ENCODE results near the gene TJAP1.

Gene TJAP1

DNA sequence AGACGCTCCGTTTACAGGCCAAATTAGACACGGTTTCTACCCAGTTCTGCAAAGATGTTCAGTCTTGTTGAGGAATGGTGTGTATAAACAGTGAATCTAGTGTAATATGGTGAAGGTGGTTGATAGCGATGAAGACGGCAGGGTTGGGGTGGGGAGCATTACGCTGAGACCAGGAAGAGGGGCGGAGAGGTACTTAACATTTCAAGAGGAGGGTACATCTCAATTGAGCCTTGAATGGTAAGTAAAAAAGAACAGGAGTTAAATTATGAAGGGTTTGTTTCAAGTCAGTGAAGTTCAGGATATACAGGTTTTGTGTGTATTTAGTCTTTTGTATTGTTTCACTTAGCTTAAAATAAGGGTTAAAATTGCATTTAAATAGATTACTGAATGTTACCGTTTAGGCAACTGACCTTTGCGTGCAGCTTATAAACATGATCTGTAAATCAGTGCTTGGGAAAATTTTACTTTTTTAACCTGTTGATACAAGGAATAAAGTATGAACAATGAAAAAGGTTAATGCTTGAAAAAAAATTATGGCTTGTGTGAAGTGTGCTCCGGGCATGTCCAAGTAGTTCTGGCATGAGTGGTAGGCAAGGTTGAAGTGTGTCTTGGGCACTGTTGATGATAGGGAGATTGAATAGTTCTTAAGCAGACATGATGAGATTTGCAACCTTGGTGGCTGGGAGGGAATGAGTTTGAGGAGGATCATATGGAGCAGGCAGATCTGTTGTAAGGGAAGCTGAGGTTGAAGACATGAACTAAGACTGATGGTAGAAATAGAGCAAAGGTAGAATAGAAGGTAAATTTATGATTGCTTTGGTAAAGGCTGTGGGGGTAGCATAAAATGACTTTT, 40.4 kb downstream of the TJAP1 start:
- peaks cover 9% of the 10 kb centered on the region for H3K4me1 ChIP-seq (ENCODE audit: control insufficient read depth, insufficient read depth, low read depth, low read length)
- DNase-seq: no peak
- 17% methylated on average over 10 of the region's 10 CpGs for WGBS
- no peak overlapping the region for H4K91ac ChIP-seq (ENCODE audit: low read length)
- H3K9me3 ChIP-seq (ENCODE audit: control insufficient read depth, low read length): no peaks in the 10 kb centered on the region
- H3K14ac ChIP-seq (ENCODE audit: low read length in 2 of 2): no peak overlapping the region
- H4K8ac ChIP-seq (ENCODE audit: low read length): peak overlapping the region; percentile 71
- H3K9ac ChIP-seq (ENCODE audit: low read length): peak overlapping the region; percentile 100
- H3K23ac ChIP-seq (ENCODE audit: low read length in 2 of 2): peak overlapping the region in 1 of 2 experiments; percentile 70
- H3K79me1 ChIP-seq (replicated peaks; ENCODE audit: low read length, poor library complexity, severe bottlenecking): peaks cover 23% of the 10 kb centered on the region
- H3K27me3 ChIP-seq (ENCODE audit: control insufficient read depth in 1 of 2, insufficient read depth in 1 of 2, low read length in 2 of 2): no peaks in the 10 kb centered on the region
- no peak overlapping the region for H2BK12ac ChIP-seq (ENCODE audit: low read length in 2 of 2)
- no peak overlapping the region for H2BK5ac ChIP-seq (ENCODE audit: low read depth, low read length, poor library complexity, severe bottlenecking)
- H3K4ac ChIP-seq (ENCODE audit: low read depth in 1 of 2, low read length in 2 of 2): peak overlapping the region; percentile 2 to 57
- peak overlapping the region; percentile 68 to 100 for H3K4me3 ChIP-seq (ENCODE audit: insufficient read depth in 1 of 2, low read depth in 1 of 2, low read length in 2 of 2)
- H2BK15ac ChIP-seq (ENCODE audit: low read depth, poor library complexity, severe bottlenecking): no peak overlapping the region
- peak overlapping the region; percentile 62 for H3K4me2 ChIP-seq (ENCODE audit: low read length, poor library complexity, severe bottlenecking)
- H3K27ac ChIP-seq (ENCODE audit: low read length, poor library complexity, severe bottlenecking): no peak overlapping the region
- peaks cover 50 to 66% of the 10 kb centered on the region in 2 experiments for H3K36me3 ChIP-seq (ENCODE audit: control insufficient read depth in 1 of 2, insufficient read depth in 2 of 2, low read depth in 1 of 2, low read length in 2 of 2)
- no peak overlapping the region for H2BK120ac ChIP-seq (ENCODE audit: low read depth, low read length)
- H3K18ac ChIP-seq (ENCODE audit: low read depth in 1 of 2, low read length in 2 of 2): peak overlapping the region; percentile 16 to 26
- H2AK5ac ChIP-seq (ENCODE audit: low read length, severe bottlenecking): peak overlapping the region; percentile 32
- H2AFZ ChIP-seq (ENCODE audit: low read depth, low read length): peak overlapping the region; percentile 15

DNA sequence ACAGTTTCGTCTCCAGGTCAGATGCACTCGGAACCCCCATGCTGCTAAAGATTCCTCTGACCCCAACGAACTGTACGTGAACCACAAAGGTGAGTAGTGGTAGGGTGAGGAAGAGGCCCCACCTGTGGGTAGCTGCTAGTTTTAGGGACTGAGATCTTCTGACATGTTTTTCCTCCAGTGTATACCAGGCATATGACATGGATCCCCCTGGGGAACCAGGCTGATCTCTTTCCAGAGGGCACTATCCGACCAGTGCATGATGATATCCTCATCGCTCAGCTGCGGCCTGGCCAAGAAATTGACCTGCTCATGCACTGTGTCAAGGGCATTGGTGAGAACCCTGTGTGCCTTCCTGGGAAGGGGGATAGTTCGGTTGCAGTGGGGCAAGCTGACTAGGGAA, 42.7 kb downstream of the TJAP1 start:
- Histone ChIP-seq H3K9ac (ENCODE audit: low read length) (peak overlapping the region; percentile 5), H2BK120ac (ENCODE audit: low read depth, low read length) (no peak overlapping the region), H3K36me3 (ENCODE audit: control insufficient read depth in 1 of 2, insufficient read depth in 2 of 2, low read depth in 1 of 2, low read length in 2 of 2) (peaks cover 54 to 66% of the 10 kb centered on the region in 2 experiments), H3K4me3 (ENCODE audit: insufficient read depth in 1 of 2, low read depth in 1 of 2, low read length in 2 of 2) (no peak overlapping the region), H2AFZ (ENCODE audit: low read depth, low read length) (no peak overlapping the region), H3K14ac (ENCODE audit: low read length in 2 of 2) (no peak overlapping the region), H3K4me2 (ENCODE audit: low read length, poor library complexity, severe bottlenecking) (no peak overlapping the region), H3K4ac (ENCODE audit: low read depth in 1 of 2, low read length in 2 of 2) (no peak overlapping the region), H2BK12ac (ENCODE audit: low read length in 2 of 2) (no peak overlapping the region), H2AK5ac (ENCODE audit: low read length, severe bottlenecking) (no peak overlapping the region), H3K18ac (ENCODE audit: low read depth in 1 of 2, low read length in 2 of 2) (no peak overlapping the region), H2BK5ac (ENCODE audit: low read depth, low read length, poor library complexity, severe bottlenecking) (no peak overlapping the region), H3K79me1 (replicated peaks; ENCODE audit: low read length, poor library complexity, severe bottlenecking) (peaks cover 23% of the 10 kb centered on the region), H2BK15ac (ENCODE audit: low read depth, poor library complexity, severe bottlenecking) (no peak overlapping the region), H4K8ac (ENCODE audit: low read length) (no peak overlapping the region), H3K27me3 (ENCODE audit: control insufficient read depth in 1 of 2, insufficient read depth in 1 of 2, low read length in 2 of 2) (no peaks in the 10 kb centered on the region), H3K4me1 (ENCODE audit: control insufficient read depth, insufficient read depth, low read depth, low read length) (peaks cover 8% of the 10 kb centered on the region), H3K27ac (ENCODE audit: low read length, poor library complexity, severe bottlenecking) (no peak overlapping the region), H3K9me3 (ENCODE audit: control insufficient read depth, low read length) (no peaks in the 10 kb centered on the region), H4K91ac (ENCODE audit: low read length) (no peak overlapping the region), H3K23ac (ENCODE audit: low read length in 2 of 2) (no peak overlapping the region)
- WGBS: 95% methylated on average over 8 of the region's 8 CpGs
- no peak for DNase-seq

- Histone ChIP-seq H3K4me2 (ENCODE audit: low read length, poor library complexity, severe bottlenecking) (no peak overlapping the region), H3K9me3 (ENCODE audit: control insufficient read depth, low read length) (no peaks in the 10 kb centered on the region), H3K27me3 (ENCODE audit: control insufficient read depth in 1 of 2, insufficient read depth in 1 of 2, low read length in 2 of 2) (no peaks in the 10 kb centered on the region), H2AFZ (ENCODE audit: low read depth, low read length) (no peak overlapping the region), H3K79me1 (replicated peaks; ENCODE audit: low read length, poor library complexity, severe bottlenecking) (peaks cover 23% of the 10 kb centered on the region), H2BK5ac (ENCODE audit: low read depth, low read length, poor library complexity, severe bottlenecking) (no peak overlapping the region), H3K4ac (ENCODE audit: low read depth in 1 of 2, low read length in 2 of 2) (no peak overlapping the region), H3K23ac (ENCODE audit: low read length in 2 of 2) (no peak overlapping the region), H3K18ac (ENCODE audit: low read depth in 1 of 2, low read length in 2 of 2) (no peak overlapping the region), H2BK120ac (ENCODE audit: low read depth, low read length) (no peak overlapping the region), H4K8ac (ENCODE audit: low read length) (no peak overlapping the region), H3K4me3 (ENCODE audit: insufficient read depth in 1 of 2, low read depth in 1 of 2, low read length in 2 of 2) (no peak overlapping the region), H2BK12ac (ENCODE audit: low read length in 2 of 2) (no peak overlapping the region), H3K36me3 (ENCODE audit: control insufficient read depth in 1 of 2, insufficient read depth in 2 of 2, low read depth in 1 of 2, low read length in 2 of 2) (peaks cover 63 to 76% of the 10 kb centered on the region in 2 experiments), H2AK5ac (ENCODE audit: low read length, severe bottlenecking) (no peak overlapping the region), H3K14ac (ENCODE audit: low read length in 2 of 2) (no peak overlapping the region), H4K91ac (ENCODE audit: low read length) (no peak overlapping the region), H3K27ac (ENCODE audit: low read length, poor library complexity, severe bottlenecking) (no peak overlapping the region), H2BK15ac (ENCODE audit: low read depth, poor library complexity, severe bottlenecking) (no peak overlapping the region), H3K9ac (ENCODE audit: low read length) (no peak overlapping the region), H3K4me1 (ENCODE audit: control insufficient read depth, insufficient read depth, low read depth, low read length) (no peaks in the 10 kb centered on the region)
- DNase-seq: no peak
- 95% methylated on average over 2 of the region's 2 CpGs for WGBS
Observed at GRCh38 chr6:43521836-43522235, 44.5 kb downstream of the TJAP1 start.

DNA sequence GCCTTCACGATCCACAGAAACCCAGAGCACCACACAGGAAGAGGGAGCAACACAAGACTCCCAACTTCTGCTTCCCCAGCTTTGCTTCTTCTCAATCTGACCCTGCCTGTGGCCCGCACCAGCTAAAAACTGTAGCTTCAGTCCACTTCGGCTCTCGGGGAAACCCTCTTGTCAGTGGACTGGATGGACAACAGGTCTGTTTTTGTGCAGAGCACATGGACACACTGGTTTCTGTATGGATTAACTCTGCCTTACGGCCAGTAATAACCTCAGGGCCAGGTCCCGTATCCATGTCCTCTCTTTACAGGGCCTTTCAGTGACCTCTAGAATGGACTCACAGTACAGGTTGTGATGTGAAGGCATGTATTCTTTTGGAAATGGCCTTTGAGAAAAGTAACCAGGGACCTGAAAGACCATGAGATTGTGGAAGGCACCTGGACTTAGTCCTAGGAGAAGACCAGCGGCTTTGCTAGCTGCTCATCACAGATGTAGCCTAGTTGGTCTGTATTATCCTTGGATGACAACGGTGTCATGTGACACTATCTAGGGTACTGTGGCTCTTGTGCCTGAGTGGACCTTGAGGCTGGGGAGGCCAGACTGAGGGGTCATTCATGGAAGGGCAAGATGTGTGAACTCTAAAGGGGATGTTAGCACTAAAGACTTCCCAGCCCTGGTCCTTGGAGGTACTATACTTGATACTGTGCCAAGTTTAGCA, 45.3 kb downstream of the TJAP1 start:
- Histone ChIP-seq H3K79me1 (replicated peaks; ENCODE audit: low read length, poor library complexity, severe bottlenecking) (peaks cover 25% of the 10 kb centered on the region), H2BK15ac (ENCODE audit: low read depth, poor library complexity, severe bottlenecking) (no peak overlapping the region), H3K4ac (ENCODE audit: low read depth in 1 of 2, low read length in 2 of 2) (no peak overlapping the region), H2BK120ac (ENCODE audit: low read depth, low read length) (no peak overlapping the region), H3K9me3 (ENCODE audit: control insufficient read depth, low read length) (no peaks in the 10 kb centered on the region), H2BK12ac (ENCODE audit: low read length in 2 of 2) (no peak overlapping the region), H4K91ac (ENCODE audit: low read length) (no peak overlapping the region), H3K23ac (ENCODE audit: low read length in 2 of 2) (no peak overlapping the region), H3K36me3 (ENCODE audit: control insufficient read depth in 1 of 2, insufficient read depth in 2 of 2, low read depth in 1 of 2, low read length in 2 of 2) (peaks cover 69 to 85% of the 10 kb centered on the region in 2 experiments), H3K4me2 (ENCODE audit: low read length, poor library complexity, severe bottlenecking) (no peak overlapping the region), H3K4me3 (ENCODE audit: insufficient read depth in 1 of 2, low read depth in 1 of 2, low read length in 2 of 2) (no peak overlapping the region), H2AK5ac (ENCODE audit: low read length, severe bottlenecking) (no peak overlapping the region), H3K27me3 (ENCODE audit: control insufficient read depth in 1 of 2, insufficient read depth in 1 of 2, low read length in 2 of 2) (no peaks in the 10 kb centered on the region), H3K4me1 (ENCODE audit: control insufficient read depth, insufficient read depth, low read depth, low read length) (no peaks in the 10 kb centered on the region), H2AFZ (ENCODE audit: low read depth, low read length) (no peak overlapping the region), H3K9ac (ENCODE audit: low read length) (no peak overlapping the region), H3K27ac (ENCODE audit: low read length, poor library complexity, severe bottlenecking) (no peak overlapping the region), H4K8ac (ENCODE audit: low read length) (no peak overlapping the region), H3K18ac (ENCODE audit: low read depth in 1 of 2, low read length in 2 of 2) (no peak overlapping the region), H2BK5ac (ENCODE audit: low read depth, low read length, poor library complexity, severe bottlenecking) (no peak overlapping the region), H3K14ac (ENCODE audit: low read length in 2 of 2) (no peak overlapping the region)
- DNase-seq: no peak
- 98% methylated on average over 8 of the region's 8 CpGs for WGBS

Data from mesenchymal stem cell (in vitro differentiated cells and primary cell).